ELF-1 (cell line): Measurements from ENCODE around the gene SPTB.
"Not testable (repeated sequence)": the region's sequence is repeated elsewhere in the genome, so short reads cannot be mapped to it uniquely, and the experiment has no call there.

Source experiments
- DNase-seq: peaks from one replicate; pipeline ENCODE4 v3.0.0-alpha.2; 2016; ENCODE audit warnings: low read depth, low spot score

Gene SPTB

GRCh38 chr14:64821651-64822050, 58.1 kb downstream of the SPTB start:
- DNase-seq: no peak

DNA sequence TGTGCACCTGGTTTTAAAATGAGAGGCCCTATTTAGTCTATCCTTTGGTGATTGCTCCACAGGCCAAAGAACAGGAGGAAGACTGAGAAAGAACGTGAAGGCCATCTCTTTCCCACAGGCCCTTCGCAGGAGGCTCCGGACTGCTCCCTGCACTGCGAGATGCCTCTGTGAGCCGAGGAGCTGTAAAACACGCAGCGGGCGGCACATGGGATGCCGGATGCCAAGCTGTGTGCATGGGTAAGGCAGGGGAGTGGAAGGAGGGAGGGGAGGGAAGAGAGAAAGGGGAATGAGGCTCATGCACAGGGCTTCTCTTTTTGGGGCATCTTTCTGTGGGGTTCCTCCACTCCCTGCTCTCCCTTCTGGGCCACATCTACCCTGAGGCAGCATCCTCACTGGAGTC, 61.6 kb downstream of the SPTB start:
- DNase-seq: no peak

DNA sequence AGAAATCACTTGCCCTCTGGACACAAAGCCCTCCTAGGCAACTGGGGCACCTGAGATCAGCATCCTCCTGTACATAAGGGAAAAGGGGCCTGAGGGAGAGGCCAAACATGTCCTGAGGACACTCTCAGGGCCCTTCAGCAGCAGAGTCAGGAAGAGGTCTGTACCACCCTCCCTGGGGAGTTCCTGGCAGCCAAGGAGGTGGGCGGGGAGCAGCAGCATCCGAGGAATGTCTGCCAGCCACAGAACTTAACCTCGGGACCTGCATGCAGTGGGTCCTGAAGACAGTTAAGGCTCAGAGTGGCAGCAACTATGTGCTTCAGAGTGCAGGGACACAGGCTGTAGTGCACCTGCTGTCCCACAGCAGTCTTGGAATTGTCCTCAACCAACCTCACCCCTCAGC, 62.1 kb downstream of the SPTB start:
- DNase-seq: peak; percentile 23

DNA sequence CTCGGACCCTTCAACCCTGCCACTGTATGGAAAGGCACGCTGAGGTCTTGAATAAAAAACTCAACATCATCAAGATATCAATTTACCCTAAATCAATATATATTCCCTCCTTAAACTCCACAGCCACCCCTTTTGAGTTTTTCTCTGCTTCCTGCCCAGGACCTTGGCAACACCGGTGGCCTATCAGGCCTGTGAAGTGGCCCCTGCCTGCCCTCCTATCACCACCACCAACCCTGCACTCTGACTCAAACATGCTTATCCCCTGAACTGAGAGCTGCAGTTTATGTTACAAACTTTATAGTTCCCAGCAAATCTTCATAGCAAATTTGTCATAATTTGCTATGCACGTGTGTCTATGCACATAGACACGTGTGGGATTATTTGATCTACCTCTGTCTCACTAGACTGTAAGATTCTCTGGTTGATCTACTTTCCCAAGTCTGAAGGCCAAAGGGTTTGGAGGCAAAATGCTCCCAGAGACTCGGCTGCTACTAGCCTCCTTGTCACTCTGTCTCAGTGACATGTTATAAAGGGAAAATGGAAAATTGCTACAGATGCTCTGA, 63.4 kb downstream of the SPTB start:
- no peak for DNase-seq

- no peak for DNase-seq
Observed at GRCh38 chr14:64815257-64815656, 64.5 kb downstream of the SPTB start.

DNA sequence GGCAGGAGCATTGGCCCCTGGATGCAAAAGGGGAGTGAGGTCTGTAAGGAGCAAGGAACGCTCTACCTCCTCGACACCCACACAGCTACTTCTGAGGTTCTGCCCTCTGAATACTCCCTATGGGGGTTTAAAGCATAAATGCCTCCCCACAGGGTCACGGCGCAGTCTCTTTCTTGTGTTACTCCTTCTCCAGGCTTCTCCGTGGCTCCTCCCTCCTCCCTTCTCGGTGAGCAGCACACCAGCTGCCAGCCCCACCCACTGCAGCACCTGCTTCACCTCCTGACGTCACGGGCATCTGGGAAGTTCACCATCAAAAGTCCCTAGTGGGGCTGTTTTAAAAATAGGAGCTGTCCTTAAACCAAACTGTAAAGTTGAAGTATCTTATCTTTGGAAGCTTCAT, 67.3 kb downstream of the SPTB start:
- peak; percentile 41 for DNase-seq

GRCh38 chr14:64811676-64812075, 68.0 kb downstream of the SPTB start:
- DNase-seq: no peak

DNA sequence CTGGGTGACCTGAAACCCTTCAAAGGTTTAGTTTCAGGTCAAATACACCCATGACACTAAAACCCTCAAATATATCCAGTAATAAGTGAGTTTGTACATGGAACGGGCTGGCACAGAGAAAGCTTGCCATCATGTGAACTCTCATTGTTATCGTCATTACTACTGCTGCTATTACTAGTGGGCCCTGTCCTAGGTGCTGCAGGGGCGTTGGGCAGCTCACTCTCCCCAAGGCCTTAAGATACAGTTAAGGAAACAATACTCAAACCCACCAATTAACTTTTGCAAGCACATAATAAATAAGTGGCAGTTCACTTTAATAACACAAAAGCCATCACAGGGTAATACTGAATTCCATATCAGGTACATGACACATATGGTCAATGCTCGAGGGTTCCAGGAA, 71.3 kb downstream of the SPTB start:
- no peak for DNase-seq

DNA sequence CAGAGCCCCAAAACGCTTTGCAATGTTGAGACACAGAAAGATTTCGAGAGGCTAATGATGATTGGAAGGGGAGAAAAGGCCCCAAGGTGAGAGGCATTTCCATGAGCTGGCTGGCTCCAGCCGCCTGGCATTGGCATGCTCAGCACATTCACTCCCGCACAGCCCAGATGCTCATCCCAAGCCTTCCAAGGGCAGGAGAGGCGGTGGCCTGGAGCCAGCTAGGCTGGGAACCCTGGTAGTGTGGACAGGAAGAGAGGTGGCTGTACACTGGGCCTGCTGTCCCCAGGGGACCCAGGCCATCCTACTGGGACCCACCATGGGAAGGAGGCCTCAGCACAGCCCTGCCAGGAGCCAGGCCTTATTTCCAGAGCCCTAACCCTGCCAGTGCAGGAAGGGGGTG, 72.2 kb downstream of the SPTB start:
- DNase-seq: no peak

- DNase-seq: no peak
Observed at GRCh38 chr14:64806862-64807495, 72.7 kb downstream of the SPTB start.

DNA sequence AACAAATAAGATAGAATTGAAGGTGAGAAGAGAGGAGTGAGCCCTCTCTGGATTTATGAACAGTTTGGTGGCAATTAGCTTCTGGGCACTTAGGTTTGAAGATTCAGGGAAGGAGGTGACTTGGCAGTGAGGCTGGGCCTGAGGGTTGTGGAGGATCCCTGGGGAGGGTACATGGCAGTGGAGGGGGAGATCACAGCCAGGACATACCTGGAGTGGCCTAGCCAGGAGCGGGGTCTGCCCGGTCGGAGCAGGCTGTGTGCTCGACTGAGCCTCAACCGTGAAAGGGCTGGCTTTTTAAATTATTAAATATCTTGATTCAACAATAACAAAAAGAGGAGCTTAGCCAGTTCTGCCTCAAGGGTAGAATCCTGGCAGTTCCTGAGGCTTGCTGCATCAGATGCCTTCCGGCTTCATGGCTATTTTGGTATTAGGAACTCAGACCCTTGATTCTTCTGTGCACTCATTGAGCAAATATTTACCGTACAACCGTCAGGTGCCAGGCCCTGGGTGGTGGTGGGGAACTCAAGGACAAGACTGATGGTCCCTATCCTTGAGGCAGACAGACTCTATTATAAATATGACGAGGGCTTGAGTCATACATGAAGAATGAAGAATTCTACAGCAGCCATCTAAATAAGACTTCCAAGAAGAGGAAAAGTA, 73.4 kb downstream of the SPTB start:
- DNase-seq: no peak

DNA sequence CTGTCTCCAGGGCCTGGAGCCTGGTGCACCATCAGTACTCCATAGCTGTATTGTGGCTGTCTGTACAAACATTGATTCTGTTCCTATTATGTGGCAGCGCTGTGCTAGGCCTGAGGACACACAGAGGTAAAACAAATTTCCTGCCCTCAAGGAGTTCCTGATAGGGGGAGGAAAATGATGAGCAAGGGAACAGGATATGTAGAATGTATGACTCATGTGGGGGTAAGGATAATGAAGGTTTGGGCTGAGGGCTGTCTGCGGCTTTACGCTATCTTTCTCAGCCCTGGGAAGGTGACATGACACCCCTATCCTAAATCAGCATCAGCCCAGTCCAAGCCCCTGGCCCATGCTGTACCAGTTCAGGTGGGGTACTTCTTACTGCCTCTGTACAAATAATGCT, 74.1 kb downstream of the SPTB start:
- not testable (repeated sequence) for DNase-seq

DNA sequence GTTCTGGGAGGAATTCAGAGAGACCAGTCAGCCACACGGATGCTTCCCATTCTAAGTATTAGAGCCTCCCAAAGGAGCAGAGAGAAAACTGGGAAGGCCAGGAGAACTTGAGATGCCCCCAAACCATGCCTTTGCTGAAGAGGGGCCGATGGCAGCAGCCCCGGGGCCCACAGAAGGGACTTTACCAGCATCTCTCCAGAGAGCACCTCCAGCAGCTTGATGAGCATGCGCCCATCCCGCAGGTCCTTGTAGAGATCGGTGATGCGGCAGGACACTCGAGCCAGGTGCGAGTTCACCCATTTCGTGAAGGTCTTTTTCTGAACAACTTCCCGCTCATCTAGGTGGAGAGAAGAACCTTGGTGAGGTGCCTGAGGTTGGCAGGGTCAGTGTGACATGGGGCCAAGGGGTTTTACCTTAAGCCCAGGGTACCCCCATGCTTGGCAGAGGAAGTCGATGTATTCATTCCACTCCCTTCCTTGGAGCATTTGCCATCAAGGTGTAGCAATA, 74.9 kb downstream of the SPTB start:
- no peak for DNase-seq

DNA sequence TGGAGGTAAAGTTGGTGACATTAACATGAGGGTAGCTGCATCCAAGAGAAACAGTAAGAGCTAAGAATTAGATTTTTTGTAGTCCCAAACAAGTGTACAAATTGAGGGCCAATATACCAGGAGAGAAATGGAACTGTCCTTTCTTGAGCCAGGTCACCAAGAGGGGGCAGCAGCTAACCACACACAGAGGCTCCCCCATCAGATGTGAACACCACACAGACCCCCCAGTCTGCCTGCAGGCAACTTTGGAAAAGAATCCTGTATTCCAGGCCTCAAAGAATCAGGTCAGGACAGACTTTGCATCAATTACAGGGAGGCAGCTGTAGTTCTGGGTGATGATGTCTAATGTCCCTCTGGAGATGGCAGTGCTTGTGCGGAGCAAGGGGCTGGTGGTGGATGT, 77.9 kb downstream of the SPTB start:
- peak; percentile 74 for DNase-seq

- no peak for DNase-seq
Observed at GRCh38 chr14:64801046-64801445, 78.7 kb downstream of the SPTB start.

GRCh38 chr14:64800000-64800399, 79.7 kb downstream of the SPTB start:
- DNase-seq: peak; percentile 34

DNA sequence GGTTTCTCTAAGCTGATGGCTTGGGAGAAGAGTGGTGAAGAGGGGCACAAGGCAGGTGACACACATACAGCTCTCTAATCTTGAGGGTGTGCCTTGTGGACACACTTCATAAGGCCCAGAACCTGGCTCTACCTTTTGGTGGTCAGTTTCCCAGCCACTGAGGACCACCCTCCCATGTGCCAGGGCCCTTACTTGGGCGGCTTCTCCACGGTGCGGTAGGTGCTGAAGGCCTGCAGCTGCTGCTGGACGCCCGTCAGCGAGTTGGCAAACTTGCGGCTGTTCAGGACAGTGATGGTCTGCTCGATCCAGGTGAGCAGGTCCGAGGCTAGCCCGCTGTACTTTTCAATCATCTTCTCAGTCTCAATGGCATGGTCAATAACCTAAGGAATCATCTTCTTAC, 80.2 kb downstream of the SPTB start:
- no peak for DNase-seq

GRCh38 chr14:64796369-64796768, 83.3 kb downstream of the SPTB start:
- DNase-seq: no peak

DNA sequence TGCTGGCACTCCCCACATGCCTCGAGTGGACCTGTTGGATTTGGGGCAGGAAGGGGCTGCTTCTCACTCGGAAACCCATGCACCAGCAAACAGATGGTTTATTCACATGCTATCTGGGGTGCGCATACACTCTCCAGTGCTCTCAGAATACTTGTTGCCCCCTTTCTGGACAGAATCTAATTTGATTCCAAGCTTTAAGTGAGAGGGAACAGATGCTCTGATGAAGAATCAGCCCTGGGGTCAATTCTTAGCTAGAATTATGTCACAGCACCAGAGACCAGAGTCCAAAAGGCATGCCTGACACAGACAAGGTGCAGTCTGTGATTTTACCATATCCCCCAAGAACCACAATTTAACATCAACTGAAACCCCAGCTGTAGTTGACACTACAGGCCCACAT, 83.8 kb downstream of the SPTB start:
- DNase-seq: no peak

DNA sequence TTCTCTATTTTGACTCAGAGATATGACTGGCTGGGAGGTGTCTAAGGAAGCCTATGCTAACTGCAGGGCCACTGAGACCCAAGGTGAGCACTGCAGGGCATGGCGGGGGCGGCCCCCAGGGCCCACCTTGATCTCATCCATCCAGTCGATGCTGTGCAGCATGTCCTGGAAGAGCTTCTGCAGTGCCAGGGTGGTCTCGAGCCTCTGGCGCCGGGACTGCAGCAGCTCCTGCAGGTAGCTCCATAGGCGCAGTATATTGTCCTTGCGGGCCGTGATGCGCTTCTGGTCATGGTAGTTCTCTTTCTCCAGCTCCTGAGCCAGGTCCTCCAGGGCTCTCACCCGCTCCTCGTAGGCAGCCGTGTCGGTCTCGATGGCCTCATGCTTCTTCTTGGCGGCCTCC, 84.5 kb downstream of the SPTB start:
- no peak for DNase-seq

- no peak for DNase-seq
Observed at GRCh38 chr14:64792871-64793560, 86.7 kb downstream of the SPTB start.

GRCh38 chr14:64792231-64792630, 87.5 kb downstream of the SPTB start:
- no peak for DNase-seq

GRCh38 chr14:64790478-64790877, 89.2 kb downstream of the SPTB start:
- peak; percentile 44 for DNase-seq
